HepG2 (cell line): ENCODE data around the gene HYAL2. TPM values are rescaled to one million over a fixed set of nuclear protein-coding genes. Genes with fewer than 3 reads are reported as not detected.

ENCODE experiments used
- ARNT ChIP-seq: fragments of 450-650 bp; IDR thresholded peaks from 2 replicates; pipeline ENCODE4 v1.6.1; 2017
- ATF1 ChIP-seq: IDR thresholded peaks from 2 replicates; pipeline ENCODE4 v1.6.1; 2016; ENCODE audit warnings: mild to moderate bottlenecking, control low read depth
- ATF2 ChIP-seq: sonication (generic); formaldehyde crosslinking; IDR thresholded peaks from 2 replicates; pipeline ENCODE4 v1.4.0; 2020; ENCODE audit warnings: missing genetic modification reagents
- ATF7 ChIP-seq, 2 experiments: fragments of 450-650 bp in 1 of 2; sonication (generic) in 1 of 2; formaldehyde crosslinking in 1 of 2; IDR thresholded peaks; 2 replicates each; pipeline versions ENCODE4 v1.4.0 to v1.6.1; 2016 to 2020; ENCODE audit warnings: antibody characterized with exemption in 1 of 2, mild to moderate bottlenecking in 1 of 2, missing genetic modification reagents in 1 of 2
- BRCA1 ChIP-seq: sonication (generic); formaldehyde crosslinking; IDR thresholded peaks from 2 replicates; pipeline ENCODE4 v1.4.0; 2020; ENCODE audit warnings: missing genetic modification reagents
- ETV5 ChIP-seq: IDR thresholded peaks from 2 replicates; pipeline ENCODE4 v1.6.1; 2018; ENCODE audit warnings: missing biosample characterization, missing genetic modification reagents, inconsistent platforms, borderline replicate concordance
- FOSL2 ChIP-seq: sonication (generic); formaldehyde crosslinking; IDR thresholded peaks from 2 replicates; pipeline ENCODE4 v1.4.0; 2020; ENCODE audit warnings: missing genetic modification reagents
- MED13 ChIP-seq: sonication (generic); formaldehyde crosslinking; IDR thresholded peaks from 2 replicates; pipeline ENCODE4 v1.5.0; 2020; ENCODE audit warnings: missing genetic modification reagents
- PATZ1 ChIP-seq: sonication (generic); formaldehyde crosslinking; IDR thresholded peaks from 2 replicates; pipeline ENCODE4 v1.4.0; 2020; ENCODE audit warnings: missing genetic modification reagents
- RFX1 ChIP-seq: fragments of 450-650 bp; IDR thresholded peaks from 2 replicates; pipeline ENCODE4 v1.6.1; 2017
- SATB2 ChIP-seq: sonication (generic); formaldehyde crosslinking; IDR thresholded peaks from 2 replicates; pipeline ENCODE4 v1.5.0; 2020; ENCODE audit warnings: missing genetic modification reagents
- TFDP2 ChIP-seq: sonication (generic); formaldehyde crosslinking; IDR thresholded peaks from 2 replicates; pipeline ENCODE4 v1.4.0; 2020; ENCODE audit warnings: missing genetic modification reagents
- TFE3 ChIP-seq: IDR thresholded peaks from 2 replicates; pipeline ENCODE4 v1.6.1; 2016
- U2AF2 ChIP-seq: fragments of 200-400 bp; formaldehyde crosslinking; IDR thresholded peaks from 2 replicates; pipeline ENCODE4 v1.6.1; 2017; ENCODE audit warnings: low read depth, mild to moderate bottlenecking, low read length
- ZC3H4 ChIP-seq: sonication (generic); formaldehyde crosslinking; IDR thresholded peaks from 2 replicates; pipeline ENCODE4 v1.4.0; 2020; ENCODE audit warnings: missing genetic modification reagents, borderline replicate concordance
- ZFP90 ChIP-seq: sonication (generic); formaldehyde crosslinking; IDR thresholded peaks from 2 replicates; pipeline ENCODE4 v1.8.0; 2022; ENCODE audit warnings: missing genetic modification reagents, mild to moderate bottlenecking, inconsistent platforms, borderline replicate concordance
- ZNF160 ChIP-seq: sonication (generic); formaldehyde crosslinking; IDR thresholded peaks from 2 replicates; pipeline ENCODE4 v1.8.0; 2022; ENCODE audit warnings: mild to moderate bottlenecking, inconsistent platforms, missing genetic modification reagents
- ZNF572 ChIP-seq: sonication (generic); formaldehyde crosslinking; IDR thresholded peaks from 2 replicates; pipeline ENCODE4 v1.5.1; 2020; ENCODE audit warnings: mild to moderate bottlenecking, missing genetic modification reagents
- ZNF704 ChIP-seq: sonication (generic); formaldehyde crosslinking; IDR thresholded peaks from 2 replicates; pipeline ENCODE4 v1.8.1; 2023; ENCODE audit warnings: mild to moderate bottlenecking, inconsistent platforms, moderate library complexity, missing genetic modification reagents, borderline replicate concordance
- ZNF816 ChIP-seq: sonication (generic); formaldehyde crosslinking; IDR thresholded peaks from 2 replicates; pipeline ENCODE4 v1.8.0; 2022; ENCODE audit warnings: missing genetic modification reagents, mild to moderate bottlenecking, borderline replicate concordance
- ZNF879 ChIP-seq: sonication (generic); formaldehyde crosslinking; IDR thresholded peaks from 2 replicates; pipeline ENCODE4 v1.8.1; 2023; ENCODE audit warnings: missing genetic modification reagents
- polyA plus RNA-seq, 8 experiments: library from polyadenylated mRNA; depleted of rRNA in 3 of 8; stranded (reverse) in 7 of 8; unstranded in 1 of 8; fragments of >200 nt; fragmentation: Illumina TruSeq in 4 of 8; extraction: Trizol in 4 of 8; gene quantifications; 2 replicates each; pipeline versions ENCODE4 v1.2.1 to v1.2.3, GENCODE V29; 2011 to 2016; ENCODE audit warnings: low read depth in 4 of 8, missing spikeins in 1 of 8, mixed read lengths in 1 of 8; ENCODE audit not compliant: insufficient read depth in 1 of 8
- total RNA-seq, 5 experiments: library from RNA; depleted of rRNA; stranded (reverse); fragments of >200 nt; fragmentation: Illumina TruSeq; extraction: Trizol; gene quantifications; 2 replicates each; pipeline ENCODE4 v1.2.3, GENCODE V29; 2016; ENCODE audit warnings: low read depth in 1 of 5

The HYAL2 gene
- total and polyA plus RNA-seq, 2 of the 13 experiments (the other 11 are each of a cell fraction or from before 2014, with no cell fraction given), result 76.2 to 102 TPM

- no peak for TF ChIP-seq TFE3 (CRISPR knock-in tag)
- no peak for TF ChIP-seq U2AF2
- peak; percentile 30; the same call in 1 of the 2 replicates for TF ChIP-seq ETV5 (CRISPR knock-in tag)
- TF ChIP-seq ZC3H4 (CRISPR knock-in tag), result no peak
- TF ChIP-seq RFX1, result no peak
- no peak for TF ChIP-seq ARNT
- peak; percentile 79; the same call in 1 of the 2 replicates for TF ChIP-seq MED13 (CRISPR knock-in tag)
- 0 out of 2 replicates have a peak, but pooled peaks have one; percentile 6 for TF ChIP-seq ZFP90 (CRISPR knock-in tag)
- no peak for TF ChIP-seq FOSL2 (CRISPR knock-in tag)
- TF ChIP-seq ZNF879 (CRISPR knock-in tag), result no peak
- TF ChIP-seq SATB2 (CRISPR knock-in tag), result no peak
- peak; percentile 58 for TF ChIP-seq TFDP2 (CRISPR knock-in tag)
- peak; percentile 50 for TF ChIP-seq ATF2 (CRISPR knock-in tag)
- no peak; the same call in 1 of the 2 replicates for TF ChIP-seq ZNF572 (CRISPR knock-in tag)
- TF ChIP-seq PATZ1 (CRISPR knock-in tag), result peak; percentile 96
- TF ChIP-seq BRCA1 (CRISPR knock-in tag), result no peak; the same call in 1 of the 2 replicates
- peak; percentile 82 for TF ChIP-seq ATF1
- TF ChIP-seq ZNF160 (CRISPR knock-in tag), result no peak
- no peak for TF ChIP-seq ZNF816 (CRISPR knock-in tag)
- no peak for TF ChIP-seq ZNF704 (CRISPR knock-in tag)
- peak; percentile 47; the same call in 1 of the 2 replicates for TF ChIP-seq ATF7 (IDR thresholded peaks at IDR 0.05)
- TF ChIP-seq ATF7 (CRISPR knock-in tag; IDR thresholded peaks at IDR 0.05), result no peak
Observed at GRCh38 chr3:50299638-50299928, 23.0 kb downstream of the HYAL2 start (continued).
